GM06990 (cell line): ENCODE data around the gene TSC22D1.
"Not testable (repeated sequence)": the region's sequence is repeated elsewhere in the genome, so short reads cannot be mapped to it uniquely, and the experiment has no call there.

Source experiments
- DNase-seq: peaks from one replicate; pipeline ENCODE4 v3.0.0-alpha.2; 2011; ENCODE audit not compliant: insufficient read length; ENCODE audit errors: extremely low read depth
- H3K27me3 ChIP-seq: replicated peaks from 2 replicates; pipeline ENCODE4 v1.6.0; 2011; ENCODE audit warnings: low read length; ENCODE audit not compliant: control insufficient read depth, insufficient read depth
- H3K36me3 ChIP-seq: 2 replicates; pipeline ENCODE4 v1.5.1; 2011; ENCODE audit warnings: low read length; ENCODE audit not compliant: control insufficient read depth, insufficient read depth
- H3K4me3 ChIP-seq: replicated peaks from 2 replicates; pipeline ENCODE4 v1.5.1; 2011; ENCODE audit warnings: low read depth, mild to moderate bottlenecking, control low read depth, low read length
- TF ChIP-seq, protein P1 (sequence below): IDR thresholded peaks from 2 replicates; pipeline ENCODE4 v1.5.1; 2011; ENCODE audit warnings: low read length, control low read depth, mild to moderate bottlenecking, inconsistent platforms; ENCODE audit not compliant: insufficient read depth, poor library complexity, severe bottlenecking

Gene TSC22D1

DNA sequence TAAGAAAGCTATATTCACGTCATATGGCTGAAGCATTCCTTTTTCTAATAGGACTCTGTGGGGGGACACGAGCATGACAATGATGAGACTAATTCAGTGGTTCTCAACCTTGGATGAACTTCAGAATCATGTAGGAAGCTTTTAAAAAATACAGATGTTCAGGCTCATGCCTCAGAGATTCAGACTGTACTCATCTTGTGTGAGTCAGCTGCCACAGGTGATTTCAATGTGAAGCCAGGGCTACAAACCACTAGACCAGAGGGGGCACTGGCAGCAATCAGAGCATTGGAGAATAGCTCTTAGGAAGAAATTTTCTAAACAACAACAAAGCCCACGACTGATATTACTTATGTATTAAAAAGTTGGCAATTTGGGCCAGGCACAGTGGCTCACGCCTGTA is 110.8 kb downstream of the TSC22D1 start:
- no peak overlapping the region for H3K4me3 ChIP-seq
- TF ChIP-seq, protein P1, sequence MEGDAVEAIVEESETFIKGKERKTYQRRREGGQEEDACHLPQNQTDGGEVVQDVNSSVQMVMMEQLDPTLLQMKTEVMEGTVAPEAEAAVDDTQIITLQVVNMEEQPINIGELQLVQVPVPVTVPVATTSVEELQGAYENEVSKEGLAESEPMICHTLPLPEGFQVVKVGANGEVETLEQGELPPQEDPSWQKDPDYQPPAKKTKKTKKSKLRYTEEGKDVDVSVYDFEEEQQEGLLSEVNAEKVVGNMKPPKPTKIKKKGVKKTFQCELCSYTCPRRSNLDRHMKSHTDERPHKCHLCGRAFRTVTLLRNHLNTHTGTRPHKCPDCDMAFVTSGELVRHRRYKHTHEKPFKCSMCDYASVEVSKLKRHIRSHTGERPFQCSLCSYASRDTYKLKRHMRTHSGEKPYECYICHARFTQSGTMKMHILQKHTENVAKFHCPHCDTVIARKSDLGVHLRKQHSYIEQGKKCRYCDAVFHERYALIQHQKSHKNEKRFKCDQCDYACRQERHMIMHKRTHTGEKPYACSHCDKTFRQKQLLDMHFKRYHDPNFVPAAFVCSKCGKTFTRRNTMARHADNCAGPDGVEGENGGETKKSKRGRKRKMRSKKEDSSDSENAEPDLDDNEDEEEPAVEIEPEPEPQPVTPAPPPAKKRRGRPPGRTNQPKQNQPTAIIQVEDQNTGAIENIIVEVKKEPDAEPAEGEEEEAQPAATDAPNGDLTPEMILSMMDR, result no peak
- no peak for DNase-seq
- no peaks in the 10 kb centered on the region for H3K27me3 ChIP-seq
- H3K36me3 ChIP-seq, result no peaks in the 10 kb centered on the region

DNA sequence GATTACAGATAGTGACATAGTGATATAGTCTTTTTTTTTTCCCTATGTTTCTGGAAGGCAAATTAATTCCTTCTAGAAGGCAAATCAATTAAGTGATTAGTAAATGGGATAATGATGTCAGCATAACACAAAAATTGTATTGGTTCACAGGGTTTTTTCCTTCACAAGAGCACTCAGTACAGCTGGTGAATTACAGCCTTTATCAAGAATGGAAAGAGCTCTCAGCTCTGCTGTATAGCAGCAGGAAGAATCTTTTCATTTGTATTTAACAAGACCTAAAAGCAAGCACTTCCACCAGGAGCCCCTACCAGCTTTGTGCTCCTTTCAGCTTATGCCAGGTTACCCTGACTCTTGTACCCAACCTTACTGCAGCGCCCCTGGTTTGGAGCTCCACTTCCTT is 111.7 kb downstream of the TSC22D1 start:
- Histone ChIP-seq H3K27me3 (no peaks in the 10 kb centered on the region), H3K36me3 (no peaks in the 10 kb centered on the region), H3K4me3 (no peak overlapping the region)
- TF ChIP-seq, protein P1, result no peak
- DNase-seq, result no peak

DNA sequence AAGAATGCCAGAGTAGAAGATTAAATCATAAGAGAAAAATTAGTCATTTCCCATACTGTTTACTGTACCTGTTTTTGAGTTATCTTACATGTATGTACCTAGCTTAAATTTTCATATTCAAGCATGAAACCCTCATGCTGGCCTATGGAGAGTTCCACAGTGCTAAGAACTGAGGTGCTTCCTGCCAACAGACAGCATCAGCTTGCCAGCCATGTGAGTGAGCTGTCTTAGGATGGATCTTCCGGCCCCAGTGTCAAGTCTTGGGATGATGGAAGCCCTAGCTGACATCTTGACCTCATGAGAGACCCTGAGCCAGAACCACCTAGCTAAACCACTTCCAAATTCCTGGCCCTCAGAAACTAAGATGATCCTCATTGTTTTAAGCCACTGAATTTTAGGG is 112.4 kb downstream of the TSC22D1 start:
- Histone ChIP-seq H3K27me3 (no peaks in the 10 kb centered on the region), H3K4me3 (no peak overlapping the region), H3K36me3 (no peaks in the 10 kb centered on the region)
- DNase-seq, result no peak
- TF ChIP-seq, protein P1, result no peak

DNA sequence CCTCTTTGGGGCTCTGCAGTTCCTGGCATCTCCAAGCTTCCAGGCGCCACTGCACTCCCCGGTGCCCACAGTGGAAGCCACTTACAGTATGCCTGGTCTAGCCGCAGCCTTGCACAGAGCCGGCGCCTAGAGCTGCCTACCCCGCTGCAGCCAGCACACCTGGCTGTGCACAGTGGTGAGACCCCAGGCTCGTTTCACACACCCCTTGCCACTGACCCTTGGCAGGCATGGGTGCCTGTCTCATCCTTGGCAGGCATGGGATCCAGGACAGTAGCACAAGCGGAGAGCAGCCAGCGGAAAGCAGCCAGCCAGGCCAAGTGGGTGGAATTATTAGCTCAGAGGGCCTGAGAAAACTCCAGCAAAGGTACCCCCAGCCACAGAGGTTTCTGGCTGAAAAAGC is 116.5 kb downstream of the TSC22D1 start:
- no peak for DNase-seq
- Histone ChIP-seq H3K27me3 (no peaks in the 10 kb centered on the region), H3K36me3 (no peaks in the 10 kb centered on the region), H3K4me3 (no peak overlapping the region)
- TF ChIP-seq, protein P1, result no peak

DNA sequence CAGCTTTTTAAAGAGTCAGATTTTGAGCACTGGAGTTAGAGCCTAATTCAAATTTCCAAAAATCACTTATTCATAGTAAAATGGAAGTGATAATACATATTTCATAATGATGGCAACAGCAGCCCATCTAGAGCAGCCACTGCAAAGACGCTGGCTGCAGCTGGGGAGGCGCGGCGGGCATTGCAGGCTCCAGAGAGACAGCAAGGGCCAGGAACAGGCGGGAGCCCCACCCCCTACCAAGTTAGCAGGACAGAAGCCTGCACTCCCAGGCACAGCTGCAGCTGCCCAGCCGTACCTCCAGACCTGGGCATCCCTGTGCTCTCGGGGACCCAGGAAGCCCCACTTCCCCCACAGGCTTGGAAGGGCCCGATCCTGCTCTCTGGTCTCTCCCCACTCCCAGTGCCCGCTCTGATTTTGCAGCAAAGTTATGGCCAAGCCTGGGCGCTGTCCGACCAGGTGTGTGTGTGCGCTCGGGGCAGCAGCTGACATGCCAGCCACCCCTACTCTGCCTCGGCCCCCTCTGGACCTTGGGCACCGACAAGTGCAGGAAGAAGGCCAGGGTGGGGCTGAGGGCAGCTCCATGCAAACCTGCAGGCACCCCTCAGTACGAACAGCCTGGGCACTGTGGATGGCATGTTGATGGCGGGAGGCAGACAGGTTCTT is 117.7 kb downstream of the TSC22D1 start:
- H3K36me3 ChIP-seq, result no peaks in the 10 kb centered on the region
- TF ChIP-seq, protein P1, result no peak
- no peak overlapping the region for H3K4me3 ChIP-seq
- no peaks in the 10 kb centered on the region for H3K27me3 ChIP-seq
- no peak for DNase-seq

DNA sequence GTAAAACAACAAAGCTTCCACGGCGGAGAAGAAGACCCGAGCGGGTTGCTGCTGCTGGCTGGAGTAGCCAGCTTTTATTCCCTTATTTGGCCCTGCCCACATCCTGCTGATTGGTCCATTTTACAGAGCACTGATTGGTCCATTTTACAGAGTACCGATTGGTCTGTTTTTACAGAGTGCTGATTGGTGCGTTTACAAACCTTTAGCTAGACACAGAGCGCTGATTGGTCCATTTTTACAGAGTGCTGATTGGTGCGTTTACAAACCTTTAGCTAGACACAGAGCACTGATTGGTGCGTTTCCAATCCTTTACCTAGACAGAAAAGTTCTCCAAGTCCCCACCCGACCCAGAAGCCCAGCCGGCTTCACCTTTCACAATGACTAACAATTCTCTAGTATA is 119.9 kb downstream of the TSC22D1 start:
- H3K4me3 ChIP-seq, H3K36me3 ChIP-seq, DNase-seq, H3K27me3 ChIP-seq: not testable (repeated sequence)
